GM23338 (cell line): Measurements from ENCODE around the gene CRTC1.

Source experiments
- CREB1 ChIP-seq: fragments of 250-450 bp; sonication (Bioruptor Pico); IDR thresholded peaks from 2 replicates; pipeline ENCODE4 v1.5.0; 2020; ENCODE audit warnings: low read depth, mild to moderate bottlenecking, moderate library complexity
- EZH2 ChIP-seq: fragments of 200-600 bp; sonication (generic); IDR thresholded peaks from one replicate; pipeline ENCODE4 v1.8.0; 2017; ENCODE audit warnings: antibody characterized with exemption, mild to moderate bottlenecking, low read depth; ENCODE audit not compliant: unreplicated experiment
- EZH2phosphoT487 ChIP-seq: fragments of 200-600 bp; sonication (generic); IDR thresholded peaks from one replicate; pipeline ENCODE4 v1.8.1; 2018; ENCODE audit warnings: antibody characterized with exemption; ENCODE audit not compliant: unreplicated experiment
- JUNB ChIP-seq: IDR thresholded peaks from one replicate; pipeline ENCODE4 v1.6.1; 2016; ENCODE audit warnings: antibody characterized with exemption; ENCODE audit not compliant: unreplicated experiment
- NANOG ChIP-seq: IDR thresholded peaks from 2 replicates; pipeline ENCODE4 v1.6.1; 2016; ENCODE audit warnings: antibody characterized with exemption, borderline replicate concordance
- POLR2AphosphoS5 ChIP-seq: IDR thresholded peaks from 2 replicates; pipeline ENCODE4 v1.6.1; 2016; ENCODE audit warnings: antibody characterized with exemption, low read depth
- STAT1 ChIP-seq: IDR thresholded peaks from one replicate; pipeline ENCODE4 v1.6.1; 2016; ENCODE audit warnings: antibody characterized with exemption; ENCODE audit not compliant: unreplicated experiment
- ZNF114 ChIP-seq: fragments of 250-450 bp; sonication (Bioruptor Pico); IDR thresholded peaks from 2 replicates; pipeline ENCODE4 v1.5.0; 2020; ENCODE audit warnings: mild to moderate bottlenecking, moderate library complexity
- ZNF331 ChIP-seq: fragments of 250-450 bp; sonication (Bioruptor Pico); IDR thresholded peaks from 2 replicates; pipeline ENCODE4 v1.5.0; 2020; ENCODE audit warnings: low read depth, mild to moderate bottlenecking, moderate library complexity
- TF ChIP-seq, protein P1 (sequence below), 2 experiments: fragments of 200-600 bp in 1 of 2; sonication (generic) in 1 of 2; conservative IDR thresholded peaks; 2 replicates each; pipeline versions ENCODE4 v1.5.1 to v1.6.1; 2016 to 2017; ENCODE audit warnings: antibody characterized with exemption in 2 of 2, low read depth in 2 of 2, mild to moderate bottlenecking in 2 of 2, moderate library complexity in 1 of 2
- TF ChIP-seq, protein P2 (sequence below): IDR thresholded peaks from one replicate; pipeline ENCODE4 v1.6.1; 2018; ENCODE audit warnings: antibody characterized with exemption; ENCODE audit not compliant: unreplicated experiment
- TF ChIP-seq, protein P3 (sequence below): IDR thresholded peaks from 2 replicates; pipeline ENCODE4 v1.6.1; 2016; ENCODE audit warnings: antibody characterized with exemption
- TF ChIP-seq, protein P4 (sequence below): fragments of 250-450 bp; sonication (Bioruptor Pico); IDR thresholded peaks from 2 replicates; pipeline ENCODE4 v1.5.0; 2020; ENCODE audit warnings: mild to moderate bottlenecking, moderate library complexity

DNA sequence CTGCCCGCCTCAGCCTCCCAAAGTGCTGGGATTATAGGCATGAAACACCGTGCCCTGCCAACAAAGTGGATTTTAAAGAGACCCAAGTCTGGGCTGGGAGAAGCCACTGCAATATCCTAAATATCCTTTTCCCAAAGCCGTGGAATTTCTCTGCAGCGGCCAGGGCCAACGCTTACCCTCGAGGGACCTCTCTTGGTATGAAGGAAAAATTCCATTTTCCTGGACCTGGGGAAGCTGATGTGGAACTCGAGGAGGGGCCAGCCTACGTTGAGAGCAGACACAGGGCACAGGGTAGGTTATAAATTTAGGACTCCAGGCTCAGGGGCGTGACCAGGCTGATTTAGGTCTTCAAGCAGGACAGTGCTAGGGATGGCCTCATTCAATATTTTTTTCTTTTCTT, 130.6 kb downstream of the CRTC1 start:
- TF ChIP-seq, protein P1, sequence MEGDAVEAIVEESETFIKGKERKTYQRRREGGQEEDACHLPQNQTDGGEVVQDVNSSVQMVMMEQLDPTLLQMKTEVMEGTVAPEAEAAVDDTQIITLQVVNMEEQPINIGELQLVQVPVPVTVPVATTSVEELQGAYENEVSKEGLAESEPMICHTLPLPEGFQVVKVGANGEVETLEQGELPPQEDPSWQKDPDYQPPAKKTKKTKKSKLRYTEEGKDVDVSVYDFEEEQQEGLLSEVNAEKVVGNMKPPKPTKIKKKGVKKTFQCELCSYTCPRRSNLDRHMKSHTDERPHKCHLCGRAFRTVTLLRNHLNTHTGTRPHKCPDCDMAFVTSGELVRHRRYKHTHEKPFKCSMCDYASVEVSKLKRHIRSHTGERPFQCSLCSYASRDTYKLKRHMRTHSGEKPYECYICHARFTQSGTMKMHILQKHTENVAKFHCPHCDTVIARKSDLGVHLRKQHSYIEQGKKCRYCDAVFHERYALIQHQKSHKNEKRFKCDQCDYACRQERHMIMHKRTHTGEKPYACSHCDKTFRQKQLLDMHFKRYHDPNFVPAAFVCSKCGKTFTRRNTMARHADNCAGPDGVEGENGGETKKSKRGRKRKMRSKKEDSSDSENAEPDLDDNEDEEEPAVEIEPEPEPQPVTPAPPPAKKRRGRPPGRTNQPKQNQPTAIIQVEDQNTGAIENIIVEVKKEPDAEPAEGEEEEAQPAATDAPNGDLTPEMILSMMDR (conservative IDR thresholded peaks at IDR 0.05; ENCODE audit: low read depth in 2 of 2) = no peak
- no peak for TF ChIP-seq EZH2
- no peak for TF ChIP-seq POLR2AphosphoS5
- no peak for TF ChIP-seq EZH2phosphoT487
- TF ChIP-seq NANOG = no peak
- TF ChIP-seq, protein P2, sequence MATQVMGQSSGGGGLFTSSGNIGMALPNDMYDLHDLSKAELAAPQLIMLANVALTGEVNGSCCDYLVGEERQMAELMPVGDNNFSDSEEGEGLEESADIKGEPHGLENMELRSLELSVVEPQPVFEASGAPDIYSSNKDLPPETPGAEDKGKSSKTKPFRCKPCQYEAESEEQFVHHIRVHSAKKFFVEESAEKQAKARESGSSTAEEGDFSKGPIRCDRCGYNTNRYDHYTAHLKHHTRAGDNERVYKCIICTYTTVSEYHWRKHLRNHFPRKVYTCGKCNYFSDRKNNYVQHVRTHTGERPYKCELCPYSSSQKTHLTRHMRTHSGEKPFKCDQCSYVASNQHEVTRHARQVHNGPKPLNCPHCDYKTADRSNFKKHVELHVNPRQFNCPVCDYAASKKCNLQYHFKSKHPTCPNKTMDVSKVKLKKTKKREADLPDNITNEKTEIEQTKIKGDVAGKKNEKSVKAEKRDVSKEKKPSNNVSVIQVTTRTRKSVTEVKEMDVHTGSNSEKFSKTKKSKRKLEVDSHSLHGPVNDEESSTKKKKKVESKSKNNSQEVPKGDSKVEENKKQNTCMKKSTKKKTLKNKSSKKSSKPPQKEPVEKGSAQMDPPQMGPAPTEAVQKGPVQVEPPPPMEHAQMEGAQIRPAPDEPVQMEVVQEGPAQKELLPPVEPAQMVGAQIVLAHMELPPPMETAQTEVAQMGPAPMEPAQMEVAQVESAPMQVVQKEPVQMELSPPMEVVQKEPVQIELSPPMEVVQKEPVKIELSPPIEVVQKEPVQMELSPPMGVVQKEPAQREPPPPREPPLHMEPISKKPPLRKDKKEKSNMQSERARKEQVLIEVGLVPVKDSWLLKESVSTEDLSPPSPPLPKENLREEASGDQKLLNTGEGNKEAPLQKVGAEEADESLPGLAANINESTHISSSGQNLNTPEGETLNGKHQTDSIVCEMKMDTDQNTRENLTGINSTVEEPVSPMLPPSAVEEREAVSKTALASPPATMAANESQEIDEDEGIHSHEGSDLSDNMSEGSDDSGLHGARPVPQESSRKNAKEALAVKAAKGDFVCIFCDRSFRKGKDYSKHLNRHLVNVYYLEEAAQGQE = no peak
- TF ChIP-seq, protein P3, sequence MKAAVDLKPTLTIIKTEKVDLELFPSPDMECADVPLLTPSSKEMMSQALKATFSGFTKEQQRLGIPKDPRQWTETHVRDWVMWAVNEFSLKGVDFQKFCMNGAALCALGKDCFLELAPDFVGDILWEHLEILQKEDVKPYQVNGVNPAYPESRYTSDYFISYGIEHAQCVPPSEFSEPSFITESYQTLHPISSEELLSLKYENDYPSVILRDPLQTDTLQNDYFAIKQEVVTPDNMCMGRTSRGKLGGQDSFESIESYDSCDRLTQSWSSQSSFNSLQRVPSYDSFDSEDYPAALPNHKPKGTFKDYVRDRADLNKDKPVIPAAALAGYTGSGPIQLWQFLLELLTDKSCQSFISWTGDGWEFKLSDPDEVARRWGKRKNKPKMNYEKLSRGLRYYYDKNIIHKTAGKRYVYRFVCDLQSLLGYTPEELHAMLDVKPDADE = no peak
- no peak for TF ChIP-seq JUNB
- no peak for TF ChIP-seq ZNF114 (CRISPR knock-in tag)
- TF ChIP-seq CREB1 = no peak
- no peak for TF ChIP-seq STAT1
- TF ChIP-seq ZNF331 (CRISPR knock-in tag) = no peak
- TF ChIP-seq, protein P4, sequence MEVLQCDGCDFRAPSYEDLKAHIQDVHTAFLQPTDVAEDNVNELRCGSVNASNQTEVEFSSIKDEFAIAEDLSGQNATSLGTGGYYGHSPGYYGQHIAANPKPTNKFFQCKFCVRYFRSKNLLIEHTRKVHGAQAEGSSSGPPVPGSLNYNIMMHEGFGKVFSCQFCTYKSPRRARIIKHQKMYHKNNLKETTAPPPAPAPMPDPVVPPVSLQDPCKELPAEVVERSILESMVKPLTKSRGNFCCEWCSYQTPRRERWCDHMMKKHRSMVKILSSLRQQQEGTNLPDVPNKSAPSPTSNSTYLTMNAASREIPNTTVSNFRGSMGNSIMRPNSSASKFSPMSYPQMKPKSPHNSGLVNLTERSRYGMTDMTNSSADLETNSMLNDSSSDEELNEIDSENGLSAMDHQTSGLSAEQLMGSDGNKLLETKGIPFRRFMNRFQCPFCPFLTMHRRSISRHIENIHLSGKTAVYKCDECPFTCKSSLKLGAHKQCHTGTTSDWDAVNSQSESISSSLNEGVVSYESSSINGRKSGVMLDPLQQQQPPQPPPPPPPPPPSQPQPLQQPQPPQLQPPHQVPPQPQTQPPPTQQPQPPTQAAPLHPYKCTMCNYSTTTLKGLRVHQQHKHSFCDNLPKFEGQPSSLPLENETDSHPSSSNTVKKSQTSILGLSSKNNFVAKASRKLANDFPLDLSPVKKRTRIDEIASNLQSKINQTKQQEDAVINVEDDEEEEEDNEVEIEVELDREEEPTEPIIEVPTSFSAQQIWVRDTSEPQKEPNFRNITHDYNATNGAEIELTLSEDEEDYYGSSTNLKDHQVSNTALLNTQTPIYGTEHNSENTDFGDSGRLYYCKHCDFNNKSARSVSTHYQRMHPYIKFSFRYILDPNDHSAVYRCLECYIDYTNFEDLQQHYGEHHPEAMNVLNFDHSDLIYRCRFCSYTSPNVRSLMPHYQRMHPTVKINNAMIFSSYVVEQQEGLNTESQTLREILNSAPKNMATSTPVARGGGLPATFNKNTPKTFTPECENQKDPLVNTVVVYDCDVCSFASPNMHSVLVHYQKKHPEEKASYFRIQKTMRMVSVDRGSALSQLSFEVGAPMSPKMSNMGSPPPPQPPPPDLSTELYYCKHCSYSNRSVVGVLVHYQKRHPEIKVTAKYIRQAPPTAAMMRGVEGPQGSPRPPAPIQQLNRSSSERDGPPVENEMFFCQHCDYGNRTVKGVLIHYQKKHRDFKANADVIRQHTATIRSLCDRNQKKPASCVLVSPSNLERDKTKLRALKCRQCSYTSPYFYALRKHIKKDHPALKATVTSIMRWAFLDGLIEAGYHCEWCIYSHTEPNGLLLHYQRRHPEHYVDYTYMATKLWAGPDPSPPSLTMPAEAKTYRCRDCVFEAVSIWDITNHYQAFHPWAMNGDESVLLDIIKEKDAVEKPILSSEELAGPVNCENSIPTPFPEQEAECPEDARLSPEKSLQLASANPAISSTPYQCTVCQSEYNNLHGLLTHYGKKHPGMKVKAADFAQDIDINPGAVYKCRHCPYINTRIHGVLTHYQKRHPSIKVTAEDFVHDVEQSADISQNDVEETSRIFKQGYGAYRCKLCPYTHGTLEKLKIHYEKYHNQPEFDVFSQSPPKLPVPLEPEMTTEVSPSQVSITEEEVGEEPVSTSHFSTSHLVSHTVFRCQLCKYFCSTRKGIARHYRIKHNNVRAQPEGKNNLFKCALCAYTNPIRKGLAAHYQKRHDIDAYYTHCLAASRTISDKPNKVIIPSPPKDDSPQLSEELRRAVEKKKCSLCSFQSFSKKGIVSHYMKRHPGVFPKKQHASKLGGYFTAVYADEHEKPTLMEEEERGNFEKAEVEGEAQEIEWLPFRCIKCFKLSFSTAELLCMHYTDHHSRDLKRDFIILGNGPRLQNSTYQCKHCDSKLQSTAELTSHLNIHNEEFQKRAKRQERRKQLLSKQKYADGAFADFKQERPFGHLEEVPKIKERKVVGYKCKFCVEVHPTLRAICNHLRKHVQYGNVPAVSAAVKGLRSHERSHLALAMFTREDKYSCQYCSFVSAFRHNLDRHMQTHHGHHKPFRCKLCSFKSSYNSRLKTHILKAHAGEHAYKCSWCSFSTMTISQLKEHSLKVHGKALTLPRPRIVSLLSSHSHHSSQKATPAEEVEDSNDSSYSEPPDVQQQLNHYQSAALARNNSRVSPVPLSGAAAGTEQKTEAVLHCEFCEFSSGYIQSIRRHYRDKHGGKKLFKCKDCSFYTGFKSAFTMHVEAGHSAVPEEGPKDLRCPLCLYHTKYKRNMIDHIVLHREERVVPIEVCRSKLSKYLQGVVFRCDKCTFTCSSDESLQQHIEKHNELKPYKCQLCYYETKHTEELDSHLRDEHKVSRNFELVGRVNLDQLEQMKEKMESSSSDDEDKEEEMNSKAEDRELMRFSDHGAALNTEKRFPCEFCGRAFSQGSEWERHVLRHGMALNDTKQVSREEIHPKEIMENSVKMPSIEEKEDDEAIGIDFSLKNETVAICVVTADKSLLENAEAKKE (CRISPR knock-in tag) = no peak
